Measurements from ENCODE around the gene ARHGAP6. TPM values are rescaled to one million over a fixed set of nuclear protein-coding genes. Genes with fewer than 3 reads are reported as not detected.
"Not testable (repeated sequence)": the region's sequence is repeated elsewhere in the genome, so short reads cannot be mapped to it uniquely, and the experiment has no call there.

Gene ARHGAP6
- total RNA-seq, 1 donor from 2014 or later: 5.1 TPM

- no peak for DNase-seq (ENCODE audit: low spot score)
Observed at GRCh38 chrX:11159149-11159548, 506.6 kb downstream of the ARHGAP6 start.

GRCh38 chrX:11151799-11152559, 513.7 kb downstream of the ARHGAP6 start:
- no peak for DNase-seq (ENCODE audit: low spot score)

GRCh38 chrX:11148401-11148800, 517.3 kb downstream of the ARHGAP6 start:
- no peak for DNase-seq (ENCODE audit: low spot score)

- DNase-seq (ENCODE audit: low spot score): no peak
Observed at GRCh38 chrX:11146411-11146810, 519.3 kb downstream of the ARHGAP6 start.

GRCh38 chrX:11143931-11144678, 521.6 kb downstream of the ARHGAP6 start:
- peak; percentile 71 for DNase-seq (ENCODE audit: low spot score)

GRCh38 chrX:11138498-11139390, 527.0 kb downstream of the ARHGAP6 start:
- DNase-seq (ENCODE audit: low spot score): no peak

GRCh38 chrX:11137543-11138139, 528.1 kb downstream of the ARHGAP6 start:
- DNase-seq (ENCODE audit: low spot score): peak; percentile 43

GRCh38 chrX:11135564-11136185, 530.0 kb downstream of the ARHGAP6 start:
- DNase-seq (ENCODE audit: low spot score): peak; percentile 52

- no peak for DNase-seq (ENCODE audit: low spot score)
Observed at GRCh38 chrX:11131146-11131545, 534.6 kb downstream of the ARHGAP6 start.

- DNase-seq (ENCODE audit: low spot score): no peak
Observed at GRCh38 chrX:11130136-11130535, 535.6 kb downstream of the ARHGAP6 start.

- DNase-seq (ENCODE audit: low spot score): no peak
Observed at GRCh38 chrX:11129534-11130105, 536.1 kb downstream of the ARHGAP6 start.

- no peak for DNase-seq (ENCODE audit: low spot score)
Observed at GRCh38 chrX:11125060-11125459, 540.7 kb downstream of the ARHGAP6 start.

GRCh38 chrX:11124112-11124511, 541.6 kb downstream of the ARHGAP6 start:
- DNase-seq (ENCODE audit: low spot score): no peak

- not testable (repeated sequence) for DNase-seq (ENCODE audit: low spot score)
Observed at GRCh38 chrX:11123087-11123486, 542.6 kb downstream of the ARHGAP6 start.

- no peak for DNase-seq (ENCODE audit: low spot score)
Observed at GRCh38 chrX:11119313-11119943, 546.3 kb downstream of the ARHGAP6 start.

- no peak for DNase-seq (ENCODE audit: low spot score)
Observed at GRCh38 chrX:11117745-11118144, 548.0 kb downstream of the ARHGAP6 start.

GRCh38 chrX:11113731-11114130, 552.0 kb downstream of the ARHGAP6 start:
- peak; percentile 7 for DNase-seq (ENCODE audit: low spot score)

GRCh38 chrX:11111947-11112346, 553.8 kb downstream of the ARHGAP6 start:
- no peak for DNase-seq (ENCODE audit: low spot score)

- peak; percentile 88 for DNase-seq (ENCODE audit: low spot score)
Observed at GRCh38 chrX:11111037-11111851, 554.5 kb downstream of the ARHGAP6 start, which contains the start of gene HCCS. HCCS (plus strand) TSS chrX:11111332; CDS start chrX:11112061, 729 bp downstream.
